Transverse colon (tissue), 4 donors: ENCODE measurements around the gene C11orf91. TPM values are rescaled to one million over a fixed set of nuclear protein-coding genes. Genes with fewer than 3 reads are reported as not detected.

Experiments used
- DNase-seq: peaks from one replicate; pipeline ENCODE4 v3.0.0-alpha.2; 2019
- H3K27ac ChIP-seq, 4 donors: fragments of 200-600 bp; sonication (generic); 2 replicates each; pipeline ENCODE4 v1.5.1; 2016 to 2018; ENCODE audit warnings: inconsistent platforms in 4 of 4
- H3K27me3 ChIP-seq: fragments of 200-600 bp; sonication (generic); 2 replicates; pipeline ENCODE4 v1.5.1; 2017; ENCODE audit warnings: inconsistent platforms
- H3K36me3 ChIP-seq, 4 donors: fragments of 200-600 bp; sonication (generic); 2 replicates each; pipeline ENCODE4 v1.5.1; 2017 to 2019; ENCODE audit warnings: inconsistent platforms in 4 of 4
- H3K4me1 ChIP-seq, 4 donors: fragments of 200-600 bp; sonication (generic); 2 replicates each; pipeline ENCODE4 v1.5.1; 2017 to 2020; ENCODE audit warnings: inconsistent platforms in 4 of 4
- H3K4me3 ChIP-seq, 4 donors: fragments of 200-600 bp; sonication (generic); 1 replicate in 1 of 4; 2 replicates in 3 of 4; pipeline versions ENCODE4 v1.5.1 to v1.6.1; 2017 to 2019; ENCODE audit warnings: inconsistent platforms in 4 of 4
- H3K9me3 ChIP-seq, 2 donors: fragments of 200-600 bp; sonication (generic); 2 replicates each; pipeline ENCODE4 v1.5.1; 2017 to 2019; ENCODE audit warnings: inconsistent platforms in 2 of 2
- CTCF ChIP-seq, 5 experiments: fragments of 200-600 bp in 3 of 5; fragments of 450-650 bp in 2 of 5; sonication (generic) in 3 of 5; IDR thresholded peaks; 1 replicate in 2 of 5; 2 replicates in 3 of 5; pipeline ENCODE4 v1.5.1; 2016 to 2017; ENCODE audit warnings: antibody characterized with exemption in 5 of 5, inconsistent platforms in 3 of 5, mild to moderate bottlenecking in 2 of 5, moderate library complexity in 1 of 5
- EP300 ChIP-seq: sonication (generic); formaldehyde crosslinking; IDR thresholded peaks from one replicate; pipeline ENCODE4 v1.6.1; 2017; ENCODE audit warnings: antibody characterized with exemption, low read depth
- POLR2A ChIP-seq: fragments of 450-650 bp; IDR thresholded peaks from one replicate; pipeline ENCODE4 v1.6.1; 2016; ENCODE audit warnings: antibody characterized with exemption, mild to moderate bottlenecking, moderate library complexity
- POLR2AphosphoS5 ChIP-seq, 3 donors: sonication (generic); formaldehyde crosslinking; IDR thresholded peaks; one replicate each; pipeline ENCODE4 v1.6.1; 2016; ENCODE audit warnings: antibody characterized with exemption in 3 of 3
- WGBS, 2 donors: methylation state at CpG; one replicate each; pipeline ENCODE4 v1.1.5; 2018; ENCODE audit warnings: low coverage in 1 of 2; 5-methylcytosine and 5-hydroxymethylcytosine counted together
- in situ Hi-C, 4 donors: fragments of 200-750 bp; cut with MboI; loops; one replicate each; pipeline versions ENCODE4 v1.15.0 to v1.15.1; 2017; ENCODE audit warnings: low sequenced_read_pairs in 3 of 4, low pct_ligation_motif_present in 1 of 4, low pct_unique_long_range_greater_than_20kb in 1 of 4
- intact Hi-C: fragments of 100-400 bp; cut with DNase I; formaldehyde crosslinking; loops from one replicate; pipeline ENCODE4 v1.15.1; 2023; ENCODE audit warnings: low total_unique reads
- total RNA-seq, 4 donors: library from RNA; depleted of rRNA; stranded (reverse); fragments of >200 nt; gene quantifications; one replicate each; pipeline ENCODE4 v1.1.0, GENCODE V29; 2016

The C11orf91 gene
- total RNA-seq, 4 donors from 2014 or later, result not detected

- no peak for DNase-seq
- 36% methylated on average over 18 of the region's 25 CpGs; no CpG with 5 or more reads in 1 of the 2 donors for WGBS, 2 donors
Observed at GRCh38 chr11:33700063-33700501, 544 bp downstream of the C11orf91 start.

GRCh38 chr11:33699515-33700062 is 1.0 kb downstream of the C11orf91 start:
- in situ Hi-C loops (loop anchor here in 1 of 4 donors (25.0 kb wide), 1 partner anchor 337 kb away; no protein-coding TSS in a partner anchor), intact Hi-C loops (no loop called here)
- 57% methylated on average over 12 of the region's 12 CpGs; no CpG with 5 or more reads in 1 of the 2 donors for WGBS, 2 donors
- Histone ChIP-seq H3K9me3 (no peaks in the 10 kb centered on the region), H3K27ac (peak overlapping the region; percentile 81 to 87 (median 86)), H3K4me1 (peaks cover 14 to 47% (median 40%) of the 10 kb centered on the region in 4 donors), H3K27me3 (no peaks in the 10 kb centered on the region), H3K36me3 (no peaks in the 10 kb centered on the region), H3K4me3 (no peak overlapping the region)
- DNase-seq, result peak; percentile 79
- TF ChIP-seq POLR2AphosphoS5 (IDR thresholded peaks at IDR 0.05) (peak in 1 of 3 donors; percentile 51), CTCF (IDR thresholded peaks at IDR 0.05) (no peak), EP300 (no peak), POLR2A (peak; percentile 10)

More at GRCh38 chr11:33700063-33700501, 544 bp downstream of the C11orf91 start:
- intact Hi-C loops (no loop called here), in situ Hi-C loops (no loop called here)
- H3K36me3 ChIP-seq, result no peaks in the 10 kb centered on the region
- H3K27ac ChIP-seq, result peak overlapping the region; percentile 81 to 87 (median 86)
- peaks cover 14 to 47% (median 41%) of the 10 kb centered on the region in 4 donors for H3K4me1 ChIP-seq
- H3K9me3 ChIP-seq, result no peaks in the 10 kb centered on the region
- no peaks in the 10 kb centered on the region for H3K27me3 ChIP-seq
- H3K4me3 ChIP-seq, result peak overlapping the region; percentile 28 to 72 (median 54)
- TF ChIP-seq POLR2A, result no peak
- no peak for TF ChIP-seq EP300
- no peak for TF ChIP-seq CTCF (IDR thresholded peaks at IDR 0.05)
- no peak for TF ChIP-seq POLR2AphosphoS5 (IDR thresholded peaks at IDR 0.05)

- no peak for DNase-seq
- Histone ChIP-seq H3K27ac (no peak overlapping the region), H3K36me3 (no peaks in the 10 kb centered on the region), H3K27me3 (no peaks in the 10 kb centered on the region), H3K4me3 (no peak overlapping the region), H3K4me1 (peaks cover 14 to 40% (median 35%) of the 10 kb centered on the region in 4 donors), H3K9me3 (no peaks in the 10 kb centered on the region)
- TF ChIP-seq POLR2A (no peak), POLR2AphosphoS5 (IDR thresholded peaks at IDR 0.05) (no peak), CTCF (IDR thresholded peaks at IDR 0.05) (no peak), EP300 (no peak)
- intact Hi-C loops (no loop called here), in situ Hi-C loops (loop anchor here in 1 of 4 donors (25.0 kb wide), 1 partner anchor 337 kb away; no protein-coding TSS in a partner anchor)
- WGBS, 2 donors, result 94 to 100% methylated on average over 2 to 5 of the region's 5 CpGs
Observed at GRCh38 chr11:33698921-33699320, 1.7 kb downstream of the C11orf91 start.

- in situ Hi-C loops (loop anchor here in 1 of 4 donors (25.0 kb wide), 1 partner anchor 336 kb away; no protein-coding TSS in a partner anchor), intact Hi-C loops (loop anchor here (2.0 kb wide), 1 partner anchor 77 kb away; the partner anchor contains the start of gene FBXO3)
- no peaks in the 10 kb centered on the region for H3K27me3 ChIP-seq
- H3K36me3 ChIP-seq, result no peaks in the 10 kb centered on the region
- TF ChIP-seq POLR2A (no peak), POLR2AphosphoS5 (IDR thresholded peaks at IDR 0.05) (no peak), CTCF (IDR thresholded peaks at IDR 0.05) (no peak), EP300 (no peak)
- H3K9me3 ChIP-seq, result no peaks in the 10 kb centered on the region
- 87% methylated on average over 3 of the region's 3 CpGs for WGBS, 2 donors
- no peak overlapping the region for H3K27ac ChIP-seq
- H3K4me1 ChIP-seq, result peaks cover 14 to 34% (median 32%) of the 10 kb centered on the region in 4 donors
- H3K4me3 ChIP-seq, result no peak overlapping the region
- no peak for DNase-seq
Observed at GRCh38 chr11:33697997-33698396, 2.6 kb downstream of the C11orf91 start.
